ENCODE measurements around the gene FAM216B. TPM values are rescaled to one million over a fixed set of nuclear protein-coding genes. Genes with fewer than 3 reads are reported as not detected.
"Not testable (repeated sequence)": the region's sequence is repeated elsewhere in the genome, so short reads cannot be mapped to it uniquely, and the experiment has no call there.

FAM216B gene
- total and polyA plus RNA-seq, 7 donors = not detected

DNA sequence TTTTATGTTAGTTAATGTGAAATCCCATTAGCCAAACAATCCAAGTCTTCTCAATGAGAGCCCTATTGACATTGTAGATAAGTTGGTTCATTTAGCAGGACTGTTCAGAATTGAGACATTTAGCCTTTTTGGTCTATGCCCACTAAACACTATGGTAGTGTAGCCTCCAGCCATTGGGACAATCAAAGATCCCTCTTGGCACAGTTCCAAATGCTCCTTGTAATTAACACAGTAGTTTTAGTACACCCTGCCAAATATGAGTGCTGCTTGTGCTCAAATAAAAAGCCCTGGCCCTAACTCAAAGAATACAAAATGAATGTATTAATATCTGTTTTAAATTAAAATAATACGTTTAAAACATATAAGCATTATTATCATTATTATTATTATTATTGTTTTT, 15.4 kb upstream of the FAM216B start:
- WGBS, 3 donors = 75 to 84% (median 75%) methylated on average over 1 of the region's 1 CpG
- DNase-seq = no peak
- intact Hi-C loops (cut with DNase I) = no loop called here
- no peaks in the 10 kb centered on the region for H3K27me3 ChIP-seq (ENCODE audit: insufficient read depth in 3 of 3, low read length in 2 of 3)
- no peaks in the 10 kb centered on the region for H3K4me1 ChIP-seq
- no peak overlapping the region for H3K27ac ChIP-seq
- no peak overlapping the region for H3K4me3 ChIP-seq
- ATAC-seq = no peak
- no peaks in the 10 kb centered on the region for H3K36me3 ChIP-seq (ENCODE audit: insufficient read depth in 1 of 2, low read depth in 1 of 2)
- TF ChIP-seq, protein P1, sequence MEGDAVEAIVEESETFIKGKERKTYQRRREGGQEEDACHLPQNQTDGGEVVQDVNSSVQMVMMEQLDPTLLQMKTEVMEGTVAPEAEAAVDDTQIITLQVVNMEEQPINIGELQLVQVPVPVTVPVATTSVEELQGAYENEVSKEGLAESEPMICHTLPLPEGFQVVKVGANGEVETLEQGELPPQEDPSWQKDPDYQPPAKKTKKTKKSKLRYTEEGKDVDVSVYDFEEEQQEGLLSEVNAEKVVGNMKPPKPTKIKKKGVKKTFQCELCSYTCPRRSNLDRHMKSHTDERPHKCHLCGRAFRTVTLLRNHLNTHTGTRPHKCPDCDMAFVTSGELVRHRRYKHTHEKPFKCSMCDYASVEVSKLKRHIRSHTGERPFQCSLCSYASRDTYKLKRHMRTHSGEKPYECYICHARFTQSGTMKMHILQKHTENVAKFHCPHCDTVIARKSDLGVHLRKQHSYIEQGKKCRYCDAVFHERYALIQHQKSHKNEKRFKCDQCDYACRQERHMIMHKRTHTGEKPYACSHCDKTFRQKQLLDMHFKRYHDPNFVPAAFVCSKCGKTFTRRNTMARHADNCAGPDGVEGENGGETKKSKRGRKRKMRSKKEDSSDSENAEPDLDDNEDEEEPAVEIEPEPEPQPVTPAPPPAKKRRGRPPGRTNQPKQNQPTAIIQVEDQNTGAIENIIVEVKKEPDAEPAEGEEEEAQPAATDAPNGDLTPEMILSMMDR (IDR thresholded peaks at IDR 0.05) = no peak
- H3K9me3 ChIP-seq = no peaks in the 10 kb centered on the region

DNA sequence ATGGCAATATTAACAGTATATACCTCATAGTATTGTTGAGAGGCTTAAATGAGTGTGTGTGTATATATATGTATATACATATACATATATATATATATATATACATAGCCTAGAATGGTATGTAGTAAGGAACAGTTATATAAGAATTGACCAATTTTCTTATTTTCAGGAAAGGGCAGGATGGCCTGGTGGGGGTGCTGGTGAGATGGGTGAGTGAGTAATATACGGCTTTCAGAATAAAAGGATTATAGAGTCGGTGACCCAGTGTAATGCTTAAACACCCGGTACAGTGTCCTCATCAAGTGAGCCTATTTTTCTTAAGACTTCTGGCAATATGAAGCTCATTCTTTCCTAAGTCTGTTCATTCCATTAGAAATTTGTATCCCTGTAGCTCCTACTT, 11.7 kb upstream of the FAM216B start:
- ATAC-seq (no peak), DNase-seq (no peak)
- H3K4me1 ChIP-seq = no peaks in the 10 kb centered on the region
- intact Hi-C loops (cut with DNase I) = no loop called here
- 77 to 85% (median 84%) methylated on average over 3 of the region's 3 CpGs for WGBS, 3 donors
- TF ChIP-seq, protein P1 (IDR thresholded peaks at IDR 0.05) = no peak
- H3K9me3 ChIP-seq = no peaks in the 10 kb centered on the region
- no peak overlapping the region for H3K27ac ChIP-seq
- no peaks in the 10 kb centered on the region for H3K36me3 ChIP-seq (ENCODE audit: insufficient read depth in 1 of 2, low read depth in 1 of 2)
- no peaks in the 10 kb centered on the region for H3K27me3 ChIP-seq (ENCODE audit: insufficient read depth in 3 of 3, low read length in 2 of 3)
- no peak overlapping the region for H3K4me3 ChIP-seq

DNA sequence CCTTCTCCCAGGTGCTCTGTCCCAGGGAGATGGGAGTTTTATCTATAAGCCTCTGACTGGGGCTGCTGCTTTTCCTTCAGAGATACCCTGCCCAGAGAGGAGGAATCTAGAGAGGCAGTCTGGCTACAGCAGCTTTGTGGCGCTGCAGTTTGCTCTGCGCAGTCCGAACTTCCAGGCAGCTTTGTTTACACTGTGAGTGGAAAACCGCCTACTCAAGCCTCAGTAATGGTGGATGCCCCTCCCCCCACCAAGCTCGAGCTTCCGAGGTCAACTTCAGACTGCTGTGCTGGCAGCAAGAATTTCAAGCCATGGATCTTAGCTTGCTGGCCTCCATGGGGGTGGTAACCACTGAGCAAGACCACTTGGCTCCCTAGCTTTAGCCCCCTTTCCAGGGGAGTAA, 4.8 kb upstream of the FAM216B start:
- H3K27me3 ChIP-seq (ENCODE audit: insufficient read depth in 3 of 3, low read length in 2 of 3); H3K4me1 ChIP-seq; DNase-seq; intact Hi-C loops (cut with DNase I); ATAC-seq; H3K9me3 ChIP-seq; H3K27ac ChIP-seq; H3K4me3 ChIP-seq; H3K36me3 ChIP-seq (ENCODE audit: insufficient read depth in 1 of 2, low read depth in 1 of 2): not testable (repeated sequence)
- 69 to 77% (median 72%) methylated on average over 6 of the region's 6 CpGs for WGBS, 3 donors

DNA sequence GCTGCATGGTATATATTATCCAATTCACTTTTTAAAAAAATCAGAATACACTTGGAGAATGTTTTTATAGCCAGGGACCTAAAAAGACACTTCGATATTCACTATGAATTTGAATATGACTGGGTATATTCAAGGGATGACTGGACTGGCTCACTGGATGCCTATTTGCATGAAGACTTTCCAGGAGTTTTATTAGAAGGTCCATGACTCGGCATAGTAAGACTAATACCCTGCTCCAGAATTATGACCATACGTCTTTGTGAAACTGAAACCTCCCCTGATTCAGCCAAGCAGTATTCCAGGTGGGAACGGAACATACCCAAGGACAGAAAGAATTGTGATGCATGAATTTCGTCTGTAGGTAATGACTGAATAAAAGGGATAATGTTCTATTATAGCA, 3.9 kb upstream of the FAM216B start:
- TF ChIP-seq, protein P1 (IDR thresholded peaks at IDR 0.05) = no peak
- Histone ChIP-seq H3K27me3 (ENCODE audit: insufficient read depth in 3 of 3, low read length in 2 of 3) (peaks cover 0 to 5% (median 0%) of the 10 kb centered on the region in 3 donors), H3K9me3 (no peaks in the 10 kb centered on the region), H3K27ac (no peak overlapping the region), H3K4me1 (no peaks in the 10 kb centered on the region), H3K36me3 (ENCODE audit: insufficient read depth in 1 of 2, low read depth in 1 of 2) (no peaks in the 10 kb centered on the region), H3K4me3 (no peak overlapping the region)
- intact Hi-C loops (cut with DNase I) = no loop called here
- WGBS, 3 donors = 60 to 65% (median 60%) methylated on average over 5 of the region's 5 CpGs
- no peak for ATAC-seq
- no peak for DNase-seq

DNA sequence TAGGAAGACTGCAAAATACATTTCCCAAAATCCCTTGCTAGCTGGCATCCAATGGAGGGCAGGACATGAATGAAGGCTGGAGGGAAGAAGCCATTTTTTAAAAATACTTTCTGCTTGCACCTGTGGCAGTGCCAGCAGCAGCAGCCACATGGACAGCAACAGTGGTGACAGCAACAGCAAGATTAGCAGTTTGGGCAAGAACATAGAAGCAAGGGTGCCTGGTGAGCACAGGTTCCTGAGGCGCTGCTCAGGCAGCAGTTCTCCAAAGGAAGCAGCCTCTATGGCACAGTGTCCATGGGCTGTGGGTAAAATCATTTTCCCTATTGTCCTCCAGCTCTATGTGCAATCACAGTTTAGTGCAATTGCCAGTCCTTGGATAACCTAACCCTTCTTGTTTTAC, 1.3 kb upstream of the FAM216B start:
- intact Hi-C loops (cut with DNase I) = no loop called here
- DNase-seq (no peak), ATAC-seq (no peak)
- TF ChIP-seq, protein P1 (IDR thresholded peaks at IDR 0.05) = no peak
- H3K36me3 ChIP-seq (ENCODE audit: insufficient read depth in 1 of 2, low read depth in 1 of 2) = no peaks in the 10 kb centered on the region
- H3K4me1 ChIP-seq = no peaks in the 10 kb centered on the region
- H3K27ac ChIP-seq = no peak overlapping the region
- H3K27me3 ChIP-seq (ENCODE audit: insufficient read depth in 3 of 3, low read length in 2 of 3) = peaks cover 0 to 5% (median 0%) of the 10 kb centered on the region in 3 donors
- no peak overlapping the region for H3K4me3 ChIP-seq
- H3K9me3 ChIP-seq = no peaks in the 10 kb centered on the region
- 73 to 90% (median 80%) methylated on average over 1 of the region's 1 CpG for WGBS, 3 donors

Data from psoas muscle (tissue), 8 donors.